Panc1 (cell line): Measurements from ENCODE around the gene MTHFSD. TPM values are rescaled to one million over a fixed set of nuclear protein-coding genes. Genes with fewer than 3 reads are reported as not detected.

Experiments
- ATAC-seq: fragments of 200-7000 bp; cut with Tn5 transposase; 2 replicates; pipeline ENCODE4 v1.9.1; 2020; ENCODE audit warnings: mild to moderate bottlenecking, moderate library complexity
- BruUV-seq: library from RNA; stranded (reverse); fragments of 400-500 nt; replicated peaks from 2 replicates; lab custom pipeline; 2021; lab: Mats Ljungman, UMichigan
- CTCF ChIA-PET: fragments of 300-600 bp; sonication (Branson Sonifier 250); formaldehyde crosslinking; loops from one replicate; lab custom pipeline; 2022; ENCODE audit warnings: antibody characterized with exemption; lab: Charles Lee
- POLR2A ChIA-PET: fragments of 300-600 bp; sonication (Branson Sonifier 250); formaldehyde crosslinking; loops from one replicate; lab custom pipeline; 2022; ENCODE audit warnings: antibody characterized with exemption; lab: Charles Lee
- DNase-seq: peaks from one replicate; pipeline ENCODE4 v3.0.0-alpha.2; 2010; ENCODE audit warnings: low read depth, low spot score
- H3K27ac ChIP-seq: 2 replicates; pipeline ENCODE4 v1.5.1; 2011; ENCODE audit warnings: mild to moderate bottlenecking, low read length, inconsistent platforms
- H3K27me3 ChIP-seq: fragments of 200-500 bp; sonication (Bioruptor generic); 2 replicates; pipeline ENCODE4 v1.6.0; 2014; ENCODE audit warnings: low read length, inconsistent platforms; ENCODE audit not compliant: control insufficient read depth, insufficient read depth
- H3K36me3 ChIP-seq: fragments of 200-500 bp; sonication (Bioruptor generic); 2 replicates; pipeline ENCODE4 v1.5.1; 2014; ENCODE audit warnings: inconsistent platforms, mild to moderate bottlenecking, low read length, moderate library complexity; ENCODE audit not compliant: control insufficient read depth, insufficient read depth
- H3K4me1 ChIP-seq: 2 replicates; pipeline ENCODE4 v1.5.1; 2011; ENCODE audit warnings: inconsistent platforms, mild to moderate bottlenecking, low read length, moderate library complexity; ENCODE audit not compliant: control insufficient read depth, insufficient read depth
- H3K4me3 ChIP-seq, 2 experiments: 2 replicates each; pipeline ENCODE4 v1.5.1; 2011 to 2012; ENCODE audit warnings: low read depth in 2 of 2, low read length in 2 of 2, mild to moderate bottlenecking in 2 of 2, inconsistent platforms in 1 of 2, moderate library complexity in 1 of 2
- H3K9me3 ChIP-seq: fragments of 200-500 bp; sonication (Bioruptor generic); 2 replicates; pipeline ENCODE4 v1.5.1; 2014; ENCODE audit warnings: low read depth, mild to moderate bottlenecking, inconsistent platforms, low read length, moderate library complexity; ENCODE audit not compliant: control insufficient read depth, insufficient read depth
- POLR2AphosphoS5 ChIP-seq: IDR thresholded peaks from 2 replicates; pipeline ENCODE4 v1.6.1; 2012; ENCODE audit warnings: mild to moderate bottlenecking, low read depth, low read length, moderate library complexity
- SIN3A ChIP-seq: IDR thresholded peaks from 2 replicates; pipeline ENCODE4 v1.6.1; 2012; ENCODE audit warnings: low read depth, mild to moderate bottlenecking, low read length, moderate library complexity, borderline replicate concordance; ENCODE audit not compliant: insufficient read depth
- TCF7L2 ChIP-seq: IDR thresholded peaks from 2 replicates; pipeline ENCODE4 v1.6.1; 2011; ENCODE audit warnings: mild to moderate bottlenecking, low read depth, low read length, inconsistent platforms
- in situ Hi-C: cut with HindIII; loops from 2 replicates; pipeline ENCODE4 v1.10.0; 2016; ENCODE audit warnings: low sequenced_read_pairs, low pct_unique_long_range_greater_than_20kb
- intact Hi-C: fragments of 100-400 bp; cut with micrococcal nuclease; formaldehyde crosslinking; loops from one replicate; pipeline ENCODE4 v1.10.0; 2022; ENCODE audit not compliant: unreplicated experiment
- total RNA-seq: library from RNA; stranded (reverse); gene quantifications from one replicate; pipeline ENCODE4 v1.2.1, GENCODE V29; 2021; ENCODE audit not compliant: unreplicated experiment
- TF ChIP-seq, protein P1 (sequence below), 2 experiments: IDR thresholded peaks; 2 replicates each; pipeline ENCODE4 v1.6.1; 2011 to 2012; ENCODE audit warnings: low read depth in 2 of 2, control low read depth in 1 of 2, low read length in 1 of 2, mild to moderate bottlenecking in 1 of 2, moderate library complexity in 1 of 2; ENCODE audit not compliant: insufficient read depth in 1 of 2
- TF ChIP-seq, protein P2 (sequence below): fragments of 450-650 bp; IDR thresholded peaks from 2 replicates; pipeline ENCODE4 v1.5.1; 2017; ENCODE audit warnings: mild to moderate bottlenecking

The MTHFSD gene
- total RNA-seq, 1 experiment from 2014 or later, result 16.5 TPM

DNA sequence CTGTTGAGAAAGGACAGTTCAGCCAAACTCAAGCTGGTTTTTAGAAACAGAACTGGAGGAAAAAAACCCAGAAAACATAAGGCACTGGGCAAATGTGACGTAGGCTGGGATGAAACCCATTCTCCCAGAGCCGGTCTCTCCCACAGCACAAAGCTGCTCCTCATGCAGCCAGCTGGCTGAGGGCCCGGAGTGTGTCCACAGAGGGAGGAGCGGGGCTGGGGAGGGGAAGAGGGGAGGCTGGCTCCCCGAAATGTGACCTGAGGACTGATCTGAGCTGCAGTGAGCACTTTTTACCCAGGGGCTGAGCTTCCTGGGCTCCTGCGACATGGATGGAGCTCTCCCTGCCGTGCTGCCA is 23.9 kb downstream of the MTHFSD start:
- no peaks in the 10 kb centered on the region for H3K36me3 ChIP-seq
- H3K9me3 ChIP-seq, result no peaks in the 10 kb centered on the region
- intact Hi-C loops (no loop called here), in situ Hi-C loops (no loop called here)
- no peaks in the 10 kb centered on the region for H3K4me1 ChIP-seq
- H3K27me3 ChIP-seq, result no peaks in the 10 kb centered on the region
- POLR2A ChIA-PET, result no interaction called here
- no TSS peak for BruUV-seq
- ATAC-seq (no peak), DNase-seq (no peak)
- no peak overlapping the region for H3K4me3 ChIP-seq
- TF ChIP-seq, protein P1, sequence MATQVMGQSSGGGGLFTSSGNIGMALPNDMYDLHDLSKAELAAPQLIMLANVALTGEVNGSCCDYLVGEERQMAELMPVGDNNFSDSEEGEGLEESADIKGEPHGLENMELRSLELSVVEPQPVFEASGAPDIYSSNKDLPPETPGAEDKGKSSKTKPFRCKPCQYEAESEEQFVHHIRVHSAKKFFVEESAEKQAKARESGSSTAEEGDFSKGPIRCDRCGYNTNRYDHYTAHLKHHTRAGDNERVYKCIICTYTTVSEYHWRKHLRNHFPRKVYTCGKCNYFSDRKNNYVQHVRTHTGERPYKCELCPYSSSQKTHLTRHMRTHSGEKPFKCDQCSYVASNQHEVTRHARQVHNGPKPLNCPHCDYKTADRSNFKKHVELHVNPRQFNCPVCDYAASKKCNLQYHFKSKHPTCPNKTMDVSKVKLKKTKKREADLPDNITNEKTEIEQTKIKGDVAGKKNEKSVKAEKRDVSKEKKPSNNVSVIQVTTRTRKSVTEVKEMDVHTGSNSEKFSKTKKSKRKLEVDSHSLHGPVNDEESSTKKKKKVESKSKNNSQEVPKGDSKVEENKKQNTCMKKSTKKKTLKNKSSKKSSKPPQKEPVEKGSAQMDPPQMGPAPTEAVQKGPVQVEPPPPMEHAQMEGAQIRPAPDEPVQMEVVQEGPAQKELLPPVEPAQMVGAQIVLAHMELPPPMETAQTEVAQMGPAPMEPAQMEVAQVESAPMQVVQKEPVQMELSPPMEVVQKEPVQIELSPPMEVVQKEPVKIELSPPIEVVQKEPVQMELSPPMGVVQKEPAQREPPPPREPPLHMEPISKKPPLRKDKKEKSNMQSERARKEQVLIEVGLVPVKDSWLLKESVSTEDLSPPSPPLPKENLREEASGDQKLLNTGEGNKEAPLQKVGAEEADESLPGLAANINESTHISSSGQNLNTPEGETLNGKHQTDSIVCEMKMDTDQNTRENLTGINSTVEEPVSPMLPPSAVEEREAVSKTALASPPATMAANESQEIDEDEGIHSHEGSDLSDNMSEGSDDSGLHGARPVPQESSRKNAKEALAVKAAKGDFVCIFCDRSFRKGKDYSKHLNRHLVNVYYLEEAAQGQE (IDR thresholded peaks at IDR 0.05; ENCODE audit: insufficient read depth in 1 of 2, low read depth in 2 of 2, low read length in 1 of 2), result no peak
- TF ChIP-seq SIN3A (no peak), TCF7L2 (no peak), POLR2AphosphoS5 (no peak)
- TF ChIP-seq, protein P2, sequence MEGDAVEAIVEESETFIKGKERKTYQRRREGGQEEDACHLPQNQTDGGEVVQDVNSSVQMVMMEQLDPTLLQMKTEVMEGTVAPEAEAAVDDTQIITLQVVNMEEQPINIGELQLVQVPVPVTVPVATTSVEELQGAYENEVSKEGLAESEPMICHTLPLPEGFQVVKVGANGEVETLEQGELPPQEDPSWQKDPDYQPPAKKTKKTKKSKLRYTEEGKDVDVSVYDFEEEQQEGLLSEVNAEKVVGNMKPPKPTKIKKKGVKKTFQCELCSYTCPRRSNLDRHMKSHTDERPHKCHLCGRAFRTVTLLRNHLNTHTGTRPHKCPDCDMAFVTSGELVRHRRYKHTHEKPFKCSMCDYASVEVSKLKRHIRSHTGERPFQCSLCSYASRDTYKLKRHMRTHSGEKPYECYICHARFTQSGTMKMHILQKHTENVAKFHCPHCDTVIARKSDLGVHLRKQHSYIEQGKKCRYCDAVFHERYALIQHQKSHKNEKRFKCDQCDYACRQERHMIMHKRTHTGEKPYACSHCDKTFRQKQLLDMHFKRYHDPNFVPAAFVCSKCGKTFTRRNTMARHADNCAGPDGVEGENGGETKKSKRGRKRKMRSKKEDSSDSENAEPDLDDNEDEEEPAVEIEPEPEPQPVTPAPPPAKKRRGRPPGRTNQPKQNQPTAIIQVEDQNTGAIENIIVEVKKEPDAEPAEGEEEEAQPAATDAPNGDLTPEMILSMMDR, result no peak
- CTCF ChIA-PET, result no interaction called here
- no peak overlapping the region for H3K27ac ChIP-seq

DNA sequence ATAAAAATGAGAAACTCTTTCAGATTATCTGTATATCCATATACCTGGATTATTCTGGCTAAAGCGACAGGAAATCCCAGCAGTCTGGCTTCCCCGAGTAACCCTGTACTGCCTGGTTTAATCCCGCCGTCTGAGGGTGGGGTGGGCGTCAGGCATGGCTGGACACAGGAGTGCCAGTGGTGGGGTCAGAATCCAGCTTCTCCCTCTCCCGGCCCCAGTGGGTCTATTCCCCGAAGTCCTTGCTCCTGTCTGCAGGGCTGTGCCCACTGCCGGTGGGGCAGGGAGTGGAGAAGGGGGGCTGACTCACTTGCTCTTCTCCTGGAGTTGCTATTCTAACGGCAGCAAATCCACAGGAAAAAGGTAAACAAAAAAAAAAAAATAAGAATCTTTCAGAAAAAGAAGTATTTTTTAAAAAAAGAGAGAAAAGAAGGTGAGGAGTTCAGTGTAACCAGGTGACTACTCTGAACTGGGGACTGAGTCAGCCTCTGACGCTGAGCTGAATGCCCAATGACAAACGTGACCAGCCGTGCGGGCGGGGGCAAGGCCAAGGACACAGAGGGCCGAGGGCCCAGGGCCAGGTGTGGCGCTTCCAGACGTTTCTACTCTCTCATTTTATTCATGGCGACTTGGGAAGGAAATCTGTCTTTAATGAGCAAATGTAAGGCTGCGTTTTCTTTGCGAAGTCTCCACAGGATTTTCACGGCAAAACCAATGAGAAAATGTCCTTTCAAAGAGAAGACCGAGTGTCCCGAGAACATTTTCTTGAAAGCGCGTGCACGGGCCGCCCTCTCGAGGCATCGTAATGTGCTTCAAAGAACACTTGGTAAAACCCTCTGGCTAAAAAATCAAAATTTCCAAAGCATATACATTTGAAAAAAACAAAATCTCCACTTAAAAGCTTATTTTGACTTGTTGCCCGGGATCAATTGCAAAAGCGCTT is 24.5 kb downstream of the MTHFSD start:
- in situ Hi-C loops, result no loop called here
- H3K9me3 ChIP-seq, result no peaks in the 10 kb centered on the region
- no peak overlapping the region for H3K4me3 ChIP-seq
- H3K27ac ChIP-seq, result no peak overlapping the region
- H3K4me1 ChIP-seq, result no peaks in the 10 kb centered on the region
- DNase-seq, result no peak
- BruUV-seq, result no TSS peak
- ChIA-PET CTCF (no interaction called here), POLR2A (no interaction called here)
- no peaks in the 10 kb centered on the region for H3K36me3 ChIP-seq
- intact Hi-C loops, result no loop called here
- TF ChIP-seq SIN3A, result no peak
- TF ChIP-seq, protein P1 (IDR thresholded peaks at IDR 0.05; ENCODE audit: insufficient read depth in 1 of 2, low read depth in 2 of 2, low read length in 1 of 2), result no peak
- TF ChIP-seq, protein P2, result no peak
- TF ChIP-seq TCF7L2, result no peak
- TF ChIP-seq POLR2AphosphoS5, result no peak
- no peaks in the 10 kb centered on the region for H3K27me3 ChIP-seq
- no peak for ATAC-seq
